Gastroesophageal sphincter (tissue), 3 donors: ENCODE data around the gene CES3.

Experiments
- POLR2A ChIP-seq, 2 donors: fragments of 450-650 bp; IDR thresholded peaks; one replicate each; pipeline ENCODE4 v1.6.1; 2017; ENCODE audit warnings: antibody characterized with exemption in 2 of 2, mild to moderate bottlenecking in 2 of 2, moderate library complexity in 1 of 2
- POLR2AphosphoS5 ChIP-seq: sonication (generic); formaldehyde crosslinking; IDR thresholded peaks from one replicate; pipeline ENCODE4 v1.6.1; 2017; ENCODE audit warnings: antibody characterized with exemption
- TF ChIP-seq, protein P1 (sequence below), 4 experiments: fragments of 200-600 bp in 2 of 4; fragments of 450-650 bp in 2 of 4; sonication (generic) in 1 of 4; IDR thresholded peaks; one replicate each; pipeline ENCODE4 v1.5.1; 2017 to 2019; ENCODE audit warnings: antibody characterized with exemption in 4 of 4, mild to moderate bottlenecking in 2 of 4, moderate library complexity in 2 of 4

DNA sequence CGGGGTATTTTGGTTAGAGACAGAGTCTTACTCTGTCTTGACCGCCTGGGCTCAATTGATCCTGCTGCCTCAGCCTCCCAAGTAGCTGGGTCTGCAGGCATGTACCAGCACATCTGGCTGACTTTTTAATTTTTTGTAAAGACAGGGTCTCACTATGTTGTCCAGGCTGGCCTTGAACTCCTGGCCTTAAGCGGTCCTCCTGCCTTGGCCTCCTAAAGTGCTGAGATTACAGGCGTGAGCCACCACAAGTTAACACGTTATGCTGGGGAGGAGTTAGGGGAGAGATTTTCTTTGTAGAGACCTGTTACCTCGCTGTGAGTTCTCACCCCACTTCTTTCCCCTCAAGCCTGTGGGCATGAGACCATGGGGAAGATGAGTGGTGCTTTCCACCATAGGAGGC lies 25.5 kb downstream of the CES3 start:
- TF ChIP-seq, protein P1, sequence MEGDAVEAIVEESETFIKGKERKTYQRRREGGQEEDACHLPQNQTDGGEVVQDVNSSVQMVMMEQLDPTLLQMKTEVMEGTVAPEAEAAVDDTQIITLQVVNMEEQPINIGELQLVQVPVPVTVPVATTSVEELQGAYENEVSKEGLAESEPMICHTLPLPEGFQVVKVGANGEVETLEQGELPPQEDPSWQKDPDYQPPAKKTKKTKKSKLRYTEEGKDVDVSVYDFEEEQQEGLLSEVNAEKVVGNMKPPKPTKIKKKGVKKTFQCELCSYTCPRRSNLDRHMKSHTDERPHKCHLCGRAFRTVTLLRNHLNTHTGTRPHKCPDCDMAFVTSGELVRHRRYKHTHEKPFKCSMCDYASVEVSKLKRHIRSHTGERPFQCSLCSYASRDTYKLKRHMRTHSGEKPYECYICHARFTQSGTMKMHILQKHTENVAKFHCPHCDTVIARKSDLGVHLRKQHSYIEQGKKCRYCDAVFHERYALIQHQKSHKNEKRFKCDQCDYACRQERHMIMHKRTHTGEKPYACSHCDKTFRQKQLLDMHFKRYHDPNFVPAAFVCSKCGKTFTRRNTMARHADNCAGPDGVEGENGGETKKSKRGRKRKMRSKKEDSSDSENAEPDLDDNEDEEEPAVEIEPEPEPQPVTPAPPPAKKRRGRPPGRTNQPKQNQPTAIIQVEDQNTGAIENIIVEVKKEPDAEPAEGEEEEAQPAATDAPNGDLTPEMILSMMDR (IDR thresholded peaks at IDR 0.05) = no peak
- TF ChIP-seq POLR2A (IDR thresholded peaks at IDR 0.05) = no peak
- no peak for TF ChIP-seq POLR2AphosphoS5
